NCI-H1092 (cell line): ENCODE results near the gene TXNRD3.

Experiments
- DNase-seq: peaks from one replicate; lab custom pipeline; 2025; lab: John Stamatoyannopoulos, UW

Gene TXNRD3

DNA sequence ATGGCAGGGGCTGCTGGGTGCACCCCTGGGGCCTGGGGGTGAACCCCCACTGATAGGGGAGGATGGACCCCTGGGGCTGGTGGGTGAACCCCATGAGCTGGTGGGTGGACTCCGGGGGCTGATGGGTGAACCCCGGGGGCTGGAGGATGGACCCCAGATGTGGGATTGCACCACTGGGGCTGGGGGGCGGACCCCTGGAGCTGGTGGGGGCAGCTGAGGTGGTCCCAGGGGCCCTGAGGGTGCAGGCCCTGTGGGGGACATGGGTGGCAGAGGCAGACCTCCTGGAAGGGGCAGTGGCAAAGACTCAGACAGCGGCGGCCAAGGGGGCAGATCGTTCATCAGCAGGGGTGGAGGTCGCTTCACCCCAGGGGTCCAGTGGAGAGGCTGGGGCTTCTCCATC lies 17.4 kb upstream of the TXNRD3 start:
- no peak for DNase-seq

DNA sequence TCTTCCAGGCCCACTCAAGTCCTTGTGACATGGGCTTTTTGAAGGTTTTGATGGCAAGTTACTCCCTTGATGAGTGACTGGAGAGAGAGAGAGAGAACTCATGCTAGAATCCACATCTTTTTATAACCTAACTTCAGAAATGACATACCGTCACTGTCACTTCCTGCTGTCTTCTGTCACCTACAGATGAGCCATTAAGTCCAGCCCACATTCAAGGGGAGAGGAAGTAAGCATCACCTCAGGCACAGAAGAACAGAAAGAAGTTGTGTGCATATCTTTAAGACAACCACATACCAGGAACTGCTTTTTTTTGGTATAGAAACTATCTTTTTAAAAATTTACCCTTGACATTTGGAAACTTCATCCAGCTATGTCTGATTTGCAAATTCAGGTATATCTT lies 16.6 kb upstream of the TXNRD3 start:
- DNase-seq: no peak

DNA sequence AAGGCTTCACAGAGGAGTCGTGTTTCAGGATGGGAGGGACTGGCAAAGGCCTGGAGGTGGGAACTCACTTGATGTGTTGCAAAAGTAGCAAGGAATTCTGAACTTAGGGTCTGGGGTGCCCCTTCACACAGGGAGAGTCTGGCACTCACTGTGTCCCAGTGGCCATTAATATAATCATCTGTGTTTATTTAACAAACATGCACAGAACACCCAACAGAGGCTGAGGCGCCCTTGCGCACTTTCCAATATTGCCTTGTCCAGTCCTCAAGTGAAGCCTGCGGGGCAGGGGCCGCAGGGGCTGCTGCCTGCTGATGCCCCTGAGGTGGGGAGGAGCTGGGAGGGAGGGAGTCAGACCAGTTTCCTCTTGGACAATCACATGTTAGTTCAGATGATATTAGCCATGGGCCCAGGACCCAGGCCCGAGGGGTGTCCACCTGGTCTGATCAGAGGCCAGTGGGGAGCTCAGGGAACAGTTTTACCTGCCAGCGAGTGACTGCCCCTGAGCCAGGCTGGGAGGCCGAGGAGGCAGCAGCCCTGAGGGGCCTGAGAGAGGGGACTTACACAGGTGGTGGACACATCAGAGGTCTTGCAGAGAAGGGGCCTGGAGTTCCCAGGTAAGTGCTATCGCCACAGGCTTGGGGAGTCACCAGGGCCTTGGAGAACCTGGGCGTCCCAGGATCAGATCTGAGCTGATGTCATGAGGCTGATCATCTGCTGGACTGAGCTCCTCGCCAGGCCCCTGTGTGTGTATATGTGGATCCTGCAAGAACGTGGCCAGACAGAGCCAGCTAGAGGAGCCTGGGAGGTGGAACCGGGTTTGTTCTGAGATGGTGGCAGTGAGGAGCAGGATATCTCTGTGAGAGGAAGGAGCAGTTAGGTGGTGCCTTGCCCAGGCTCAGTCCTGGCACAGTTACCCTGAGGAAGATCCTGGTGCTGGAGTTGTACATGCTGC lies 13.8 kb upstream of the TXNRD3 start:
- no peak for DNase-seq

DNA sequence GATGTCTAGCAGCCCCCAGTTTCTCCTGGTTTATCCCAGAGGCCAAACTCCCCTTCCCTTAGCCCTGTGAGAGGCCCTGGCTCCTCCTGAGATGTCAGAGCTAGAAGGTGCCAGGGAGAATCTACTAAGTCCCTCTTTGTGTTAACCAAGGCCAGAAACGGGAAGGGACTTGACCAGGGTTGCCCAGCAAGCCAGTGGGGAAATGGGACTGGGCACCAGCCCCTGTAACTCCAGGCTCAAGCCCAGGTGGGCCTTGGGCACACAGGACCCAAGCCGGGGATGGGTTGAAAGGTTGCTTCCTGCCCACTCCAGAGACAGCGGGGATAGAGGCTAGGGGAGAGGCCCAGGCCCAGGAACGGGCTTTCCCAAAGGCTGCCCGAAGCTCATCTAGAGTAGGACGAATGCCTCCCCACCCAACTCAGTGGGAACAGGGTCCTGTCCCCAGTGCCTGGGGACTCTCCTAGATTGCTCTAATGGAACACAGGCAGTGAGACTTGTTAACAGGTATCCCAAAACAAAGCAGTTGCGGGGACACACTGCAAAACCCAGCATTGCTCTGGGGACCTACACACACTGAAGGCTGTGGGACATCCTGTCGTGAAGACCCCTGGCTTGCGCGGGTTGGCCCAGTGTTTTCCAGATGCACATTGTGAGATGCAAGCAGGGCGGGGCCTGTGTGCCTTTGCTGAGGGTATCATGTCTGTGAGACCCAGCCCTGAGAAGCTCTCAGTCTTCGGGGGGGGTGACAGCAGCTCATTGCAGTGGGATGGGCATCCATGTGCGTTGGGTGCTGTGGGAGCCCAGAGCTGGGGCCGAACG lies 12.9 kb upstream of the TXNRD3 start:
- no peak for DNase-seq

DNA sequence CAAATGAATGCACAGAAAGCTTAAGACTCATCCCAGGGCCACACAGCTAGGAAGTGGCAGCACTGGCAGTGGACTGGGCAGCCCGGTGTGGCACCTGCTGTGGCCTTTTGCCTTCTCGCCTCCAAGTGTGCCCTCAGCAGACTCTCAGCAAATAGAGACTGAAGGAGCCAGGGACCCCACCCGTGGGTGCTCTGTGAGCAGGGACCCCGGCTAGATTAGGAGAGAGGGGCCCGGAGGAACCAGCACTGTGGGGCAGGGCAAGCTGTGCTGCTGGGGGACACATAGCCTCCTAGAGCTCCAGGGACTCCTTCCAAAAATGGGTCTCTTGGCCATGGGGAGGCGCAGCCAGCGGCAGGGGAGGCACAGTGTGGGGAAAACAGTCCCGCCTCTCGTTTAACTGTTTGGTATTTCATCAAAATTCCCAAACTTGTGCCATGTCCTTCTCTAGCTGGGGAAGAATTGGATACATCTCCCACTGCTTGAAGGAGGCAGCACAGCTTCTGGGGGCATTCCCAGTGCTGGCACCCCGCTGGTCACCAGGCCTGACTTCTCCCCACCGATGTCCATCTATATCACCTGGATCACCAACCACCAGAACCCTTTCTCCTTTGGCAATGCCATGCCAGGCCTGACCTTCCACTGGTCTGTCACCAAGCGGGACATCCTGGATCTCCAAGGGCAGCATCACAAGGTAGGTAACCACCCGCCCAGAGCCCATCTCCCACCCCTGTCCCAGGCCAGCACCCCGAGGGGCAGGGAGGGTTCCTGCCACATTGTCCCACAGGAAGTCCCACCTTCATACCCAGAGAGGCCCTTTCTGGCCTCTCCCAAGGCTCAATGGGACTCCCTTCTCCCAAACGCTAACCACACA lies 12.0 kb upstream of the TXNRD3 start:
- no peak for DNase-seq

DNA sequence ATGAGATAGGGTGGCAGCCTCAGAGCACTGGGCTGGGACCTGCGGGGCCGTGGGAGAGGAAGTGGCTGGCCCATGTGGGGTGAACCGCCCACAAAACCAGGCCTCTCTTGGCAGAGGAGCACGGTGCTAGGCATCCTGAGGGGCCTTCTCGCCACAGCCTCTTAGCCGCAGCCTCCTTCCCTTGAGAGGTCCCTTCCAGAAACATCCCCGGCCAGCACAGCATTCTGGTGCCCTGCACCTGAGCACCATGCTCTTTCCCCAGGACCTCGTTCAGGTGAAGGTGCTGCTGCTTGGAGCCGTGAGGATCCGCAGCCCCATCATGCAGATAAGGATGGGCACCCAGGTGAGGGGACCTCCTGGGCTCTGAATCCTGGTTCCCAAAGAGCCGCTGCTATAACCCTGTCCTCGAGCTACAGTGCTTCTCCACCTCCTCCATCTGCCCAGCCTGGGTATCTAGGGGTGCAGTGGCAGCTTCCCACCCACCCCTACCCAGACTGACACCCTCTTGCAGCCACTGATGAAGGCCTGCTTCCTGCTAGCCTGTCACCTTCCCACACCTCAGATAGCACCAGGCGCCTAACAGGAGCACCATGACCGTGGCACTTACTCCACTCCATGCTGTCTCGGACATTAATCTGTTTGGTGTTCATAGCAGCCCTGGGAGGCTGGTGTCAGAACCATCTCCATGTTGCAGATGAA lies 11.2 kb upstream of the TXNRD3 start:
- no peak for DNase-seq

DNA sequence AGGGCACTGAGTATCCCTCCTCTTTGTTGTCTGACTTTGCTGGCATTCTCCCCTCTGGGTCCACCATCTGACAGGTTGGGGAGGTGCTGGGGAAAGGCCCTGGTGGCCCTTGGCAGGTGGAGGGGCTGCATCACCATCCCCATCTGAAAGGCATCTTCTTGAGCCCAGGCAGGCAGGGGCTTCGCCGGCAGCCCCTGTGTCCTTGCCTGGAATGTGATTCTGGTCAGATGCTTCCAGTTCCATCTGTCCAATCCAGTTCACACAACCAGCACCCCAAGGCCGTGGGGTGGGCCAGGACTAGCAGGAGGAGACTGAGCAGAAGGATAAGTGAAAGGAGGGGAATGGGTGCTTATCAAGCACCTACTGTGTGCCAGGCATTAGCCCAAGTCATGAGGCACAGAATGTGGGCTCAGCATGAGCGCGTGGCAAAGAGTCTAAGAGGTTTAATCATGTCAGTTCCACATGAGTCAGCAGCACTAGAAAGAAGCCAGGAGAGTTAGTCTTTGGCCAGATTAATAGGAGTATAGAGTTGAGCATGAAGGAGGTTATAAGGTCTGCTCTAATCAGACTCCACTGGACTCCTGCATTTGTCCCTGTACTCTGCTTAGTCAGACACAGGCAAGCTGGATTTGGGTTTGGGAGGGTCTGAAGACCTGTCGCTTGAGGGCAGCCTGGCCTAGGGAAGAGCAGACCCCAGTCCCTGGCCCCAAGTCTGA lies 10.5 kb upstream of the TXNRD3 start:
- no peak for DNase-seq

DNA sequence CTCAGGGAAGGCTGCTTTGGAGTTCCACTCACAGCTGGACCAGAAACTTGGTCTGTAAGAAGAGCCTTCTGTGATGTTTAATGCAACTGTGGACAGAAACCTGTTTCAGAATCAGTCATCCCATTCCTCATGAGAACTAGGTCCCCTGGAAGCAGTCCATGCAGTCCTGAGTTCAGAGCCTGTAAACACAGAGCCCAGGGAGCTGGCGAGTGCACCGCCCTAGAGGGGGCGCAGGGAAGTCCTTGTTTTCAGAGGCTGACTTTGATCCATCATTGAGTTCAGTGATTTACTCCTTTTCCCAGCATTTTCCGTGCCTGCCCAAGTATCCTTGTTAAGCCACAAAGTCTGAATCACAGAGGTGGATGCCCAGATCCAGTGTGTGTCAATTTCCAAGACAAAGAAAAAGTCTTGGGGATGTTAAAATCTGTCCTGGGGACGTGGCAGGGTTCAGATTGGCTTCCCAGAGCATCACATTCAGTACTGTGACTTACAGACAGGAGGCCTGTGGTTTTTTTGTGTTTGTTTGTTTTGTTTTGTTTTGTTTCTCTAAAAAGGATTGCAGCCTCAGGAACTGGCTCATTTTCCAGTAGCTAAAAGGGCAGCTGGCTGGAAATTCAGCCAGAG lies 9.8 kb upstream of the TXNRD3 start:
- no peak for DNase-seq

DNA sequence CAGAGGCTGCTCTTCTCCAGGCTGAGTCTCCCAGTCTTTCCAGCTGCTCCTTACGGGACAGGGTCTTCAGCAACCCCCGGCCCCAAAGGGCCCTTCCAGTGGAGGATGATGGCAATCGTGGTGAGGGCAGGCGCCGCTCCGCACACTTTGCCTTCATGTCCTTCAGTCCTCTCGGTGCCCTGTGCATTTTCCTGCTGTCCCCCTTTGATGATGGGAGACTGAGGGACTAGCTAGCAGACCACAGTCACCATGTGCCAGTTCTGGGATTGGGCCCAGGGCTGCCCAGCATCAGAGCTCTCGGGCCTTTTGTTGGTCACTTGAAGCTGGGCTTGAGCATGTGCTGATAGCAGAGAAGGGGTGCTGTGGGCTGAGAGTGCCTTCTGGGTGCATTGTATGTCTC lies 8.8 kb upstream of the TXNRD3 start:
- DNase-seq: no peak

DNA sequence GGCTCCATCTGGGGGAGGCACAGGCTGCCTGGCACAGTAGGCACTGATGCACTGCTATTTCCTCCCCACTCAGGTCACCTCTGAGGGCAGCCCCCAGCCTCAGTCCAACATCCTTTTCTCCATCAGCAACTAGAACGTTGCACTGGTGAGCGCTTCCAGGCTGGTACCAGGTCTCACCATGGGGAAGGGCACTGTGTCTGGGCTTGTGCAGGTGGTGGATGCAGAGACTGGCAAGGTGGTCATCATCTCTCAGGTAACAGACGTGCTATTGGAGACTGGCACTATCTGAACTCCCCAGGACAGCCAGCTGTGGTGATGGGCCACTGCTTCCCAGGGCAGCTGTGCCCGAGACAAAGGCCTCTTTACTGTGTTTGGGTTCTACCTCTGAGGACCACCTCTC lies 8.3 kb upstream of the TXNRD3 start:
- no peak for DNase-seq

DNA sequence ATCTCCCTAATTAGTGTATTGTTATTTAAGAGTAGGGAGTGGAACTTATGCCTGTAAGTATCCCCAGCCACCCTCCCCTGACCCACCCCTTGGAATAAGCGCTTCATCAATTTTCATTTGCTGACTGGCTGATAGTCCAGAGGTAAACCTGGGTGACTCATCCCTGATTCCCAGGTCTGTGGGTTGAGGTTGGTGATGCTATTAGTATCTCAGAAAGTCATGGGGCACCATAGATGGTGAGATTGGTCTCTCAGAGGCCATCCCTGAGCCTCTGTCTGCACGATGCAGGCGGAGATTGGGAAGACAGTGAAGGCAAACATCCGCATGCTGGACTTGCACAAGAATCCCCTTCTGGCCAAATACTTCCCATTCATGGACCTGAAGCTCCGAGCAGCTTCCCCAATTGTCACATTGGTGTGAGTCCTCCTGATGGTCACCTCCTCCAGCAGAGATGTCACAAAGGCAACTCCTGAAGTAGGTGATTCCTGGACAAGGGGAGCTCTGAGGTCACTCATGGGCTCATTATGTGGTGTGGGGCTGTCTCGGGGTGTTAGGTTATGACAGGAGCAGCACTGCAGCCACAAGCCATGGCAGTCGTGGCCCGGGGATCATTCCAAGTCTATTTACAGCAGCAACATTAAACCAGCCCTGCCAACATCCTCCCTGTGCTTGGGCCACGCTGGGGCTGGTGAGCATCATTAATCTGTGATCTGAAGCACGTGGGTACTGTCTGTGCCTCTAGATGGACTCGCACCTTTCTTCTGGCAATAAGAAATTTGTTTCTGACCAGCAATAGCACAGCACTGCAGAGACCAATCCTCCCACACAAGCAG lies 6.8 kb upstream of the TXNRD3 start:
- DNase-seq: no peak

DNA sequence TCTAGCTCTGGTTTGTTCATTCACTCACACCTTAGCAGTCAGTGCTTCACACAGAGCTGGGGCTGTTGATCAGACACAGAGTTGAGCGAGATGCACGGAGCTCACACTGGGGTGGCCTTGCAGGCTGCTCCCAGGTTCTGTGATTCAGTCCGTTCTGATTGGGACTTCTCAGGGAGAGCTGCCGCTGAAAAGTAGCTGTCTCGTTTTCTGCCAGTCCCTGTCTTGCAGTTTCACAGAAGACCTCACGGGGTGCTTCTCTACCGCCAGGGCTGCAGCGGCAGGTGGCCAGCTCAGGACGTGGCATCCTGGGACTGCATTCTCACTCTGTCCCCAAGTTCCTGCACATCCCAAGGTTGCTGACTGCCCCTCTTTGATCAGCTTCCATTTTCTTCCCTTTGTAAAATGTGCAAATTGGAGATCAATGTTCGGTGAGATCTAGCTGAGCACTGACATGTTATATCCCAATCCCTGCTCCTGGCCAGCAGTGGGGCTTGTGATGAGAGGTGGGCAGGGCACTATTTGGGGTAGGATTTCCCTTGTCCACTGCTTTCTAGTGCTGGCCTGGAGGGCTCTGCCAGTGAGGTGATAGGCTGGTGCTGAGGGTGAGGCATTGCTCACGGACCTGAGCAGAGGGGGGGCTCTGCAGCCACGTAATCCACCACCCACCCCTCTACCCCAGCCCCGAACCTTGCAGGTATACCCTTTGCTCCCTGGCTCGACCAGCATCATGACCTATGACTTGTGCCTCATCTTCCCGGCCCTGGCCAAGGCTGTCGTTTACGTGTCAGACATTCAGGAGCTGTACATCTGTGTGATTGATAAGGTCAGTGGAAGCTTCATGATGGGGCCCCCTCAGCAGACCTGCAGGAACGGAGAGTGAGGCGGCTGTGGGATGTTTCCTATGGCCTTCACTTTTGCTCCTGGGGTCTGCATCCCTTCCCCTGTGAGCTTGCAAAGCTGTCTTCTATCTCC lies 5.3 kb upstream of the TXNRD3 start:
- DNase-seq: no peak

DNA sequence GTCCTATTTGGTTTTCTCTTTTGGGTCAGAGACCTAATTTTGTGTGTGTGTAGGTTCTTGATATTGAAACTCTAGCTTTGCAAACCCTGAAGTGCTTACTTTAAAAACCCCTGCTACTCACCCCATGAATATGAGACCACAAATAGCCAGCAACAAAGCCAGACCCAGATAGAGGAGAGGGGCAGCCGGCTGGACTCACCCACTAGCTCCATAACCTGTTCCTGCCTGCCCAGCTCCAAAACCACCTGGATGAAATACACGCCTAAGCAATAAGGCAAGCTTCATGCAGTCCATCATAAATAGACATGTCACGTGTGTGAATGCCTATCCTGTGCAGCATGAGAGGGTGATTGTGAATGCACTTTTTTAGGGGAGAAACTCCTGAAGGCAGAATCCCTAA lies 3.7 kb upstream of the TXNRD3 start:
- DNase-seq: no peak

DNA sequence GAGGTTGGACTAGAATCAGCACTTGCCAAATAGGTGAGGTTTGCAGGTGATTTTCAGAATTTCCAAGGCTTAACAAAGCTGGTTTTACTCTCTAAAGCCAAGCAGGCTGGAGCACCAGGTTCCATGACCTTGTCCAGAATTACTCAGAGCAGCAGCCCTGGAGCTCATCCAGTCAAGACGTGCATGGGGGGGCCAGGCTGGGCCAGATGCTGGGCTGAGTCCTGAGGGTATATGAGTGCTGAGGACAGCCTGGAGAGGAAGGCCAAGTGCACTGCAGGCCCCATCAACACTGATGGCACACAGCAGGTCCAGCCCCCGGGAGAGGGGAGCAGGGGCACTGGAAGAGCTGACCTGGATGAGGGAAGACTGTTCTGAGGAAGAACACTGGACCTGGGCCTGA lies 3.0 kb upstream of the TXNRD3 start:
- DNase-seq: no peak

DNA sequence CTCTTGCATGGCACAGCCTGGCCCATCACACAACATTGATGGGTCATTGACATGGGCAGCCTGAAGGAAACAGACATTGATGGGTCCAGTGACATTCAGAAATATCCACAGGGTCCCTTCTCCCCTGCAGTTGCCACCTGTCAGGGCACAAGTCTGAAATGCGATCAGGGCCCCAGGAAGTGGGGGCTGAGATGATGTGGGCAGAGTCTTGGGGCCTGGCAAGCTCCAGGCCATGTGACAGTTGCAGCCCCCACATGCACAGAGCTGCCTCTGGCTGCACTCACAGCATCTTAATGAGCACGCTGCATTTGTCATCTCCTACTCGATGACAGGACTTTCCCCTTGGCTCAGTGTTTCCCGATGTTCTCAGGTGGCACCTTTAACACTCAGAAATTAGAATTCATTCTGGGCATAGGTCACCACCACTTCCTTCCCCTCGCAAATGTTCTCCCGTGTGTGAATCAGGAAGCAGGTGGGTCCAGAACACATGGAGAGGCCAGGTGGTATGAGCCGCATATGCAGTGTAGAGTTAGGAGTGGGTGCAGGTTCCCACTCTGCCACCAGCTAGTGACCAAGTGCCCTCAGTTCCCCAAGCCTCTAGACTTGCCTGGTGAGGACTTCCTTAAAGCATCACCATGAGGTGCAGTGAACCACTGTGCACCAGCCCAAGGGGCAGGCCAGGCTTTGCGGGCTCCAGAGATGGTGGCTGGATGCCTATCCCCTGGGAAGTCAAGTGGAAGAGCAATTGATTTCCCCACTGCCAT lies 1.6 kb upstream of the TXNRD3 start:
- no peak for DNase-seq

DNA sequence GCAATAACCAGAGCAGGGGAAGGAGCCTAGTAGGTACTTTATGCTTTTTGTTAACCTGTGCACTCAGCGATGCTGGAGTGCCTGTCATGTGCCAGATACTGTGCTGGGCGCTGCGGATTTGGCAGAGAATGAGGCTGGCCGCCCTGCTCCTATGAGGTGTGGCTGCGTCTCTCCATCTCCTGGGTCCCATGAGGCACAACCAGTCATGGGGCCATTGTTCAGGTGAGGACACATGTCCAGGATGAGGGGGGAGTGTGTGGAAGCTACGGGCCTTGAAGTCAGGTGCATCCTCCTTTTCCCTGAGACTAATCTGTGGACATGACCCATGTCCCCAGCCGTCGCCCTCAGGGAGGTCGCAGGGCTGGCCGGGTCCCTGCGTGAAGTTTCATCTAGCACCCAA lies 963 bp upstream of the TXNRD3 start:
- no peak for DNase-seq

DNA sequence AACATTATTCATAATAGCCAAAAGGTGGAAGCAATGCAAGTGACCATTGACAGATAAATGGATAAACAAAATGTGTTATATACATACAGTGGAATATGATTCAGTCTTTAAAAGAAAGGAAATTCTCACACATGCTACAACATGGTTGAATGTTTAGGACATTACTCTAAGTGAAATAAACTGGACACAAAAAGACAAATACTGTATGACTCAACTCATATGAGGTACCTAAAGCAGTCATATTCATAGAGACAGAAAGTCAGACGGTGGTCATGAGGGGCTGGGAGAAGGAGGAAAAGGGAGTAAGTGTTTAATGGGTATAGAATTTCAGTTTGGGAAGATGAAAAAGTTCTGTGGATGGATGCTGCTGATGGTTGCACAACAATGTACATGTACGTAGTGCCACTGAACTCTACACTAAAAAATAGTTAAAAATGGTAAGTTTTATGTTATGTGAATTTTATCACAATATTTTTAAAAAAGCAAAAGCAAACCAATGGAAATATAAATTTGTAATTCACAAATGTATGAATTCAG lies 5.3 kb downstream of the TXNRD3 start:
- no peak for DNase-seq
